ENCODE data around the gene IL15RA. TPM values are rescaled to one million over a fixed set of nuclear protein-coding genes. Genes with fewer than 3 reads are reported as not detected.
A peak's percentile ranks its signal among the peaks of the same experiment; 100 is the strongest.

IL15RA gene
- total RNA-seq, 6 donors from 2014 or later = 28.0 to 72.6 (median 35.1) TPM

DNA sequence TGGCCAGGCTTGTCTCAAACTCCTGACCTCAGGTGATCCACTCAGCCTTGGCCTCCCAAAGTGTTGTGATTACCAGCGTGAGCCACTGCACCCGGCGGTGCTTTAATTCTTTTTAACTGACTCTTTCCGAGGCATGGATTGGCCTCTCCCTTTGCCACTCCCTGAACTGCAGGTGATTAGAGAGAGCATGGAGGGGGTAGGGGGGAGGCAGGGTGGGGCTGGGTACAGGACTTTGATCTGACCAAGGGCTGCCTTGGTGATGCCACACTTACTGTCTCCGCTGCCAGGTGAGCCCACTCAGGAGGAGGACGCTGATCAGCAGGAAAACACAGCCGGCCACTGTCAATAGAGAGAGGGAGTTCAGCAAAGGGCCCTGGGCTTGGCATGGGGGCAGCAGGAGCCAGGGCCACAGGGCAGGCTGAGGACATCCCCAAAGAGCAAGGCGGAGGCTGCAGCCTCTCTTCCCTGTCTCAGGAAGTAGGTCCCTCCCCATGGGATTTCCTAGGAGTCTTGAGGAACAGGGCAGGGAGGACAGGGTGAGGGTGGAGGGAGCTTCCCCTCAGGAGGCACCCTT lies 40.5 kb upstream of the IL15RA start:
- Histone ChIP-seq H3K27me3 (no peaks in the 10 kb centered on the region), H3K36me3 (no peaks in the 10 kb centered on the region), H3K4me1 (peaks cover 8 to 23% (median 17%) of the 10 kb centered on the region in 4 donors), H3K27ac (peak overlapping the region; percentile 55 to 83 (median 78)), H3K4me3 (no peak overlapping the region), H3K9me3 (no peaks in the 10 kb centered on the region)
- ATAC-seq (ENCODE audit: low FRiP score in 2 of 2) (no peak), DNase-seq (no peak)
- WGBS, 2 donors = 84 to 91% methylated on average over 7 to 8 of the region's 8 CpGs
- TF ChIP-seq POLR2A (IDR thresholded peaks at IDR 0.05) = no peak
- TF ChIP-seq POLR2AphosphoS5 (IDR thresholded peaks at IDR 0.05) = no peak
- no peak for TF ChIP-seq EP300 (IDR thresholded peaks at IDR 0.05)
- TF ChIP-seq CTCF (IDR thresholded peaks at IDR 0.05) = no peak

DNA sequence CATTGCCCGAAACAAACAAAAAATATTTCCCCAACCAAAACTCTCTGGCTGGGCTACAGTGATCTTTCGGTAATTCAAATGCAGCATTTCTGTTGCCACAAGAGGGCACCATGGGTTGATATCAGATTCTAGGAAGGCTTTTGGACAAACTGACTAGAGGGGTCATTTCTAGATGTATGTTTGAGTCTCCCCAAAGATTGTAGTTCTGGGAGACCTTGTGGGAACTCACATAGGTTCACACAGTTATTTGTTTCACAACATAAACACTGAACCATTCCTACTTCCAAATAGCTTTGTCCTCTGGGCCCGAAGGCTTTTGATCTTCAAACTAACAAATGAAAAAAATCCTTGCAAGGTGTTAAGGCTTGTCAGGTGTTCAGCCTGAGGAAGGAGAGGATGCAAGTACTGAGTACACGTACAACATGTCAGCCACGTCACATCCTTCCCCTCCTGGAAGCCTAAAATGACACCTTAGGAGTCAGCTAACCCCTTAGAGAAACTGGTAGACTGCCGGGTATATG lies 37.0 kb upstream of the IL15RA start:
- Histone ChIP-seq H3K9me3 (no peaks in the 10 kb centered on the region), H3K4me3 (no peak overlapping the region), H3K4me1 (peaks cover 8 to 27% (median 17%) of the 10 kb centered on the region in 4 donors), H3K36me3 (no peaks in the 10 kb centered on the region), H3K27me3 (no peaks in the 10 kb centered on the region), H3K27ac (peak overlapping the region in 2 of 4 donors; percentile 3 to 31)
- peak in 1 of 2 donors; percentile 43 for DNase-seq
- TF ChIP-seq CTCF (IDR thresholded peaks at IDR 0.05) (peak; percentile 67 to 74 (median 70)), POLR2A (IDR thresholded peaks at IDR 0.05) (no peak), POLR2AphosphoS5 (IDR thresholded peaks at IDR 0.05) (no peak), EP300 (IDR thresholded peaks at IDR 0.05) (no peak)
- ATAC-seq (ENCODE audit: low FRiP score in 2 of 2) = peak in 1 of 2 donors; percentile 73
- 39 to 45% methylated on average over 6 of the region's 6 CpGs for WGBS, 2 donors

GRCh38 chr10:6013413-6014192 lies 36.3 kb upstream of the IL15RA start:
- TF ChIP-seq POLR2AphosphoS5 (IDR thresholded peaks at IDR 0.05) = no peak
- no peak for TF ChIP-seq EP300 (IDR thresholded peaks at IDR 0.05)
- TF ChIP-seq POLR2A (IDR thresholded peaks at IDR 0.05) = no peak
- ATAC-seq (ENCODE audit: low FRiP score in 2 of 2) (no peak), DNase-seq (no peak)
- Histone ChIP-seq H3K27ac (peak overlapping the region in 2 of 4 donors; percentile 3 to 31), H3K4me1 (peaks cover 8 to 25% (median 16%) of the 10 kb centered on the region in 4 donors), H3K9me3 (no peaks in the 10 kb centered on the region), H3K4me3 (no peak overlapping the region), H3K36me3 (no peaks in the 10 kb centered on the region), H3K27me3 (no peaks in the 10 kb centered on the region)
- WGBS, 2 donors = 78 to 79% methylated on average over 17 of the region's 17 CpGs

DNA sequence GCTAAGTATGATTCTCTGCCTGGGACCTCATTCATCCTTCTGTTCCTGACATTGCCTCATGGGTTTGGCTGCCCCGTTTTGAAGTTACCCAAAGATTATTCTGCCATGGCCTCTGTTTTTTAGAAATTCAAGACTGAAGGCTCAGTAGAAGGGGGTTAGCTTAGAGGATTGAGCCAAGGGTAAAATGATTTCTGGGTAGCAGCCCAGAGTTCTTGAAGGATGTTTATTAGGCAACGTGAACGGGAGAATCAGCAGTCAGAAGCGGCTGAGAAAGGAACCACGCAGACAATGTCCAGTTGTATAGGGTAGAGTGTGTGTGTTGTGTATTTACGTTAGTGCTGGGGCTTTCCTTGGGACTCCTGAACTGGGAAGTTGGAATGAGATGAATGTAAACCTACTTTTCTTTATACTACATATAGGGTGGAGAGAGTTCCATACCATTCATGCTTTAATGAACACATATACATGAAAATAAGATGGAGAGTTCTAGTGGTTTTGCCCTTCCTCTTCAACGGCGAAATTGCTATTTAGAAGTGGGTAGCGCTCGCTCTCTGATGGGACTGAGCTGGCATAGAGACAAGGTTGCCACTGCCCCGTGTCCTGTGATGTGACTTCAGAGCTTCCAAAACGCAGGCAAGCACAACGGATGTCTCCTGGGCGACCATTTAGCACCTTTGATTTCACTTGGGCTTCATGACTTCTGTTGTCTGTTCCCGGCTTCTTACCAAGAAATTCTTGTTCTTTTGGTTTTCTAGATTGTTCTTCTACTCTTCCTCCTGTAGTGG lies 35.0 kb upstream of the IL15RA start:
- DNase-seq (no peak), ATAC-seq (ENCODE audit: low FRiP score in 2 of 2) (no peak)
- Histone ChIP-seq H3K27ac (no peak overlapping the region), H3K4me3 (no peak overlapping the region), H3K4me1 (peaks cover 4 to 15% (median 8%) of the 10 kb centered on the region in 4 donors), H3K27me3 (no peaks in the 10 kb centered on the region), H3K36me3 (no peaks in the 10 kb centered on the region), H3K9me3 (peaks cover 0 to 4% (median 0%) of the 10 kb centered on the region in 4 donors)
- 79 to 80% methylated on average over 15 of the region's 15 CpGs for WGBS, 2 donors
- TF ChIP-seq EP300 (IDR thresholded peaks at IDR 0.05) = no peak
- no peak for TF ChIP-seq CTCF (IDR thresholded peaks at IDR 0.05)
- TF ChIP-seq POLR2AphosphoS5 (IDR thresholded peaks at IDR 0.05) = no peak
- TF ChIP-seq POLR2A (IDR thresholded peaks at IDR 0.05) = no peak

DNA sequence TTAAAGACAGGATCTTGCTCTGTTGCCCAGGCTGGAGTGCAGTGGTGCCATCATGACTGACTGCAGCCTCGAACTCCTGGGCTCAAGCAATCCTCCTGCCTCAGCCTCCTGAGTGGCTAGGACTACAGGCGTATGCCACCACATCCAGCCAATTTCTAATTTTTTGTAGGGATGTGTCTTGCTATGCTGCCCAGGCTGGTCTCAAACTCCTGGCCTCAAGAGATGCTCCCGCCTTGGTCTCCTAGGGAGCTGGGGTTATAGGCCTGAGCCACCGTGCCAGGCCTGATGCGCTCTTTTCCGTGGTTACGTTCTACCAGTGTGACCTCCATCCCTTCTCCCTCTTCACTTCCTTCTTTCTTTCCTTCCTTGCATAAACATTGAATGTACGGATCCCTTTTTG lies 34.2 kb upstream of the IL15RA start:
- ATAC-seq (ENCODE audit: low FRiP score in 2 of 2) = no peak
- Histone ChIP-seq H3K9me3 (peaks cover 0 to 8% (median 0%) of the 10 kb centered on the region in 4 donors), H3K4me3 (no peak overlapping the region), H3K36me3 (no peaks in the 10 kb centered on the region), H3K27me3 (no peaks in the 10 kb centered on the region), H3K4me1 (peaks cover 4 to 15% (median 8%) of the 10 kb centered on the region in 4 donors), H3K27ac (no peak overlapping the region)
- WGBS, 2 donors = 88 to 90% methylated on average over 8 of the region's 8 CpGs
- no peak for TF ChIP-seq EP300 (IDR thresholded peaks at IDR 0.05)
- no peak for DNase-seq
